GM11168 (cell line): Measurements from ENCODE around the gene EMX2.
"Not testable (repeated sequence)": the region's sequence is repeated elsewhere in the genome, so short reads cannot be mapped to it uniquely, and the experiment has no call there.

Experiments
- in situ Hi-C: fragments of 300-500 bp; cut with MboI; formaldehyde crosslinking; loops from one replicate; pipeline ENCODE4 v1.12.0; 2022; ENCODE audit warnings: low sequenced_read_pairs; ENCODE audit not compliant: unreplicated experiment

EMX2 gene

DNA sequence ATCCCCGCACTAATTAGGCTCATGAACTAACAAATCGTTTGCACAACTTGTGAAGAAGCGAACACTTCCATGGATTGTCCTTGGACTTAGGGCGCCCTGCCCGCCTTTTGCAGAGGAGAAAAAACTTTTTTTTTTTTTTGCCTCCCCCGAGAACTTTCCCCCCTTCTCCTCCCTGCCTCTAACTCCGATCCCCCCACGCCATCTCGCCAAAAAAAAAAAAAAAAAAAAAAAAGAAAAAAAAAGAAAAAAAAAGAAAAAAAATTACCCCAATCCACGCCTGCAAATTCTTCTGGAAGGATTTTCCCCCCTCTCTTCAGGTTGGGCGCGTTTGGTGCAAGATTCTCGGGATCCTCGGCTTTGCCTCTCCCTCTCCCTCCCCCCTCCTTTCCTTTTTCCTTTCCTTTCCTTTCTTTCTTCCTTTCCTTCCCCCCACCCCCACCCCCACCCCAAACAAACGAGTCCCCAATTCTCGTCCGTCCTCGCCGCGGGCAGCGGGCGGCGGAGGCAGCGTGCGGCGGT, at the start of gene EMX2:
EMX2 (plus strand) TSS at position 41 of the 519 bp plus-strand sequence. CDS start 522 bp downstream, outside the sequence.
- in situ Hi-C loops, result loop anchor here (25.0 kb wide), 1 partner anchor 695 kb away; no protein-coding TSS in a partner anchor

DNA sequence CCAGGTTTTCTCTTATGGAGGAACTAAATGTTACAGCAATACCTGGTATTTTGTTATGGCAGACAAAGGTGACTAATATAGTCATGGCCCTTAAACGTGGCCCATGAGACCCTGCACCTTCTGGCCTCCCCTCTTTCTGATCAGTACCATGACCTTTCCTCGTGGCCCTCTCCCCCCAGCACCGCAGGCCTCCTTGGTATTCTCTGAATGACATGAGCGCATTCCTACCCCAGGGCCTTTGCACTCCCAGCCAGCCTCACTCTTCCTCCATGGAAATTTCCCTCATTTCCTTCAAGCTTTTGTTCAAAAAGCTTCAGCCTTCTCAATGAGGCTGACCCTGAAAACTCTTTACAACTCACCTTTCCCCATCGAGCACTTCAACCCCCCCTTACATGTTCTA, 46.5 kb upstream of the EMX2 start:
- in situ Hi-C loops, result no loop called here

DNA sequence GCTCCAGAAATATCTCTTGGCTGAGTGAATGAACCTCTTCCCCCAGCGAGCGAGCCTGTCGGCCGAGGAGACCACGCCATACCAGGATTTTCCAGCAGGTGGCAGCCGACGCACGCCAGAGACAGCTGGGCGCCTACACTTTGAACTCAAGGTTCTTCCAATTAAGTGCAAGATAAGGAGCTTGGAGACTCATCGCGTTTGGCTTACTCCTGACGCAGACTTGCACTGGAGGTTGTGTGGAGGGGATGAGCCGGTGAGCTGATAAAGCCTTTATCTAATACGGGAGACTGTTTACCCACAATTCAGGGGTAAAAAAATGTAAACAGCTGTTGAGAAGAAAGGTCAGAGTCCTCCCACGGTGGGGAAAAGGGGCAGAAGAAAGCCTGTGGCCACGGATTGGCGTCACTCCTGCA, 45.9 kb upstream of the EMX2 start:
- in situ Hi-C loops, result no loop called here

DNA sequence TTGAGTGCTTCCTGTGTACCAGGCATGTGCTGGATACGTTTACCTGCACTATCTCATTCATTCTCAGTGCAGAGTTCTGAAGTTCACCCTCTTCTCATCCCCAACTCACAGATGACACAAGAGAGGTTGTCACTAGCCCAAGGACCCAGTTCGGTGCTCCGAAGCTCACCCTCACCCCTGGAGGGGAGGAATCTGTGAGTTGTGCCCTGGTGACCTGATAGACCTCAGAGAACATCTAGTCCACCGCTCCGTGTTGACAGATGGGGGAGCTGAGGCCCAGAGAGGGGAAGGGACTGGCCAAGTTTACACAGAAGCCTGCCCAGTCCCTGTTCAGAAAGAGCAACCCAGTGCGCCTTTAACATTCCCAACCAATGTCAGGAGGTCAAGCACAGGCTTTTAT, 44.8 kb upstream of the EMX2 start:
- in situ Hi-C loops, result no loop called here

DNA sequence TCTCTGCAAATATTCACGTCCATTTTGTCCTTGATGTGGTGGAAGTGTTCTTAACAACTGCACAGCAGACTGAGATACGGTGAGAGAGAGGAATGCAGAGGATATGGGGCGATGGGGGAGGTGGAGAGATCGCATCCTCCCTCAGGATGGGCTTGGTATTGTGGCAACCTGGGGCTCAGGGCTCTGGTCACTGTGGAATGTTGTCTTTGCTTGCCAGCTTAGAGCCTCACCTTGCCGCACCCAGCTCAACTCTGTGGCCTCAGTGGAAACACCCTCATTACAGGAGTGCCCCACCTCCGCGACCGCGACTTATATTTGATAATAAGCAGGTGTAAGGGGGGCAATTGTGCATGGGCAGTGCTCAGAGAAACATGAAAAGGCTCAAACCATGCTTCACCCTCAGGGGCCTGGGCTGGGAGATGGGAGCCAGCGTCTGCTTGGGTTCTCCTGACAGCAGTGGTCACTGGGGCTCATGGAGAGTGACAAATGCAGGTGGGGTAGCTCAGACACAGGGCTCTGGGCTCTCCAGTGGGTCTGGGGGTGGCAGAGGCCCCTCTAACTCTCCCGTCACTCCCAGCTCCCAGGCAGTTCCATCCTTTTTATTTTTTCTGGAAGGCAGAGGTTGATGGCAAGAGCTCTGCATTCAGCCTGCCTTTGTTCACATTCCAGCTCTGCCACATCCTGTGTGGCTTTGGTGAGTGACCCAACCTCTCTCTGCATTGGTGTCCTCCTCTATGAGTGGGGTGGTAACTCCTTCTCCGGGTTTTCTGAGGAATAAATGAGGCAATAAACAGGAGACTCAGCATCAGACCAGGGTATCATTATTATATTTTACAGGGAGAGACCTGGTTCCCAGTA, 43.1 kb upstream of the EMX2 start:
- in situ Hi-C loops, result no loop called here

DNA sequence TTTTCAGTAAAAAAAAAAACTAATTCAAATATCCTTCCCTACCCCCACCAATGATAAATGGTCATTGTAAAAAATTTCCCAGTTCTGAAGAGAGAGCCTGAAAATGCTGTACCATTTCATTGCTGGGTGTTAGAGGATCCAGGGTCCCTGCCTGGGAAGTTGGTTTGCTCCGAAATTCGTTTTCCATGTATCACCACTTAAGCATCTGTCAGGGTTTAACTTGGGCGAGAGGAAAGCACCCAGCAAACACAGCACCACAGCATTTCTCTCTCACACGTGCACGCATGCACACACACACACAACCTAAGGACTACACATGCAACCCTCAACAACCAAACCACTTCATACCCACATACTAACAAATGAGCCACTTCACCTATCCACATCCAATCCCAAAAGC, 42.1 kb upstream of the EMX2 start:
- in situ Hi-C loops, result no loop called here

DNA sequence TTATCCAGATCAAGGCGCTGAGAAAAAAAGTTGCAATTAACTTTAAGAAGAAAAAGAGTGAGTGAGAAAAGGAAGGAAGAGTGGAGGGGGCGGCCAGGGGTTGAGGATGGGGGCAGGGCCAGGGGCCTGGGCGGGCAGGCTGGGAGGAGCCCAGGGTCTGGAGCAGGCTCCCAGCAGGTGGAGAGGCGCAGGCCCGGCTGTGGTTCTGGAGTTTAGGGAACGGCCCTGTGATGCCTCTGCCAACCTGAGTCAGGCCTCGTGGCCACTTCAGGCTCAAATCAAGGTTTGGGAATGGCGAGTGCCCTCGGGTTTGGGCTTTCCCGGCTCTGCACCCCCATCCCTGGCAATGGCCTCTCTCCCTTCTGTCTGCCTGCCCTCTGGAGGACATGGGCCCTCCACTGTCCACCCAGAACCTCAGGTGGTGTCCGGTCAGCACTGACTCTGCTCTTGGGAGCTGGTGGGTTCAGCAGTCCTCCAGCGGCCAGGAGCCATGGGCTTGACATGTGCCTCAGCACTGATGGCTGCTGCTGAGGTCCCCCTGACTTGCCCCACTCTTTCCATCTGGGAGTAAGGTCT, 41.0 kb upstream of the EMX2 start:
- in situ Hi-C loops, result no loop called here

DNA sequence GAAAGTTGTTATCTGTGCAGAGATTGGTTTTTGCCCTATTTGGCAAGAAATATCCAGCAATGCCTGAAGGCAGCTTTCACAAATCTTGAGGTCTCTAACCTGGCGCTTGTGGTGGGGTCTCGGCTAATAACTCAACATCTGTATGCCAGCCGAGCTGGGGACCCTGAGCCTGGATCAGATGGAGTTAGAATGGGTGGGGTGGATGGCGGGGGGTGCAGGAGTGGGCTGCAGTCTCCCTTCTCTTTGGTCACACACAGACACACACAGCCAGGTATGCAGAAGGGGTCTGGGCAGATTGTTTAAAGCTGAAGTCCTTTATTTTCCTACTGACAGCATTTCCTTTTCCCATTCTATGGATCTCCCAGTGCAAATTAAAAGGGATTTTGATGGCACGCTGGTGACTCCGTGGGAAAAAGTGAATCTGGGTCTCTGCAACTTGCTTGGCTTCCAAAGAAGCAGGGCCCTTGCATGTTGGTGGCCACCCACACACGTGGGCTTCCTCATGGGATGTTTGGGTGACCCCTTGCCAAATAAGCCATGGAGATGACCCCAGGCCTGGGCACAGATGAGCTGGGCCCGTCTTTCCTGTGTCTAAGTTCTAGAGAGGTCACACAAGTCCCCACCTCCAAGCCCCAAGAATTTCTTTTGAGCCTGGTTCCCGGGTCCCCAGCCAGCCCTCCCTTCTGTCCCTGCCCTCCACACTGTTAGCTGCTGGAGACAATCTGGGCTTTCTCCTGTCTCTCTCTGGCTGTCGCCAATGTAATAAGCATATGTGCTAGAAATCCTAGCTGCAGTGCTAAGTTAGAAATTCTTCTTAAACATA, 39.9 kb upstream of the EMX2 start:
- in situ Hi-C loops, result no loop called here

DNA sequence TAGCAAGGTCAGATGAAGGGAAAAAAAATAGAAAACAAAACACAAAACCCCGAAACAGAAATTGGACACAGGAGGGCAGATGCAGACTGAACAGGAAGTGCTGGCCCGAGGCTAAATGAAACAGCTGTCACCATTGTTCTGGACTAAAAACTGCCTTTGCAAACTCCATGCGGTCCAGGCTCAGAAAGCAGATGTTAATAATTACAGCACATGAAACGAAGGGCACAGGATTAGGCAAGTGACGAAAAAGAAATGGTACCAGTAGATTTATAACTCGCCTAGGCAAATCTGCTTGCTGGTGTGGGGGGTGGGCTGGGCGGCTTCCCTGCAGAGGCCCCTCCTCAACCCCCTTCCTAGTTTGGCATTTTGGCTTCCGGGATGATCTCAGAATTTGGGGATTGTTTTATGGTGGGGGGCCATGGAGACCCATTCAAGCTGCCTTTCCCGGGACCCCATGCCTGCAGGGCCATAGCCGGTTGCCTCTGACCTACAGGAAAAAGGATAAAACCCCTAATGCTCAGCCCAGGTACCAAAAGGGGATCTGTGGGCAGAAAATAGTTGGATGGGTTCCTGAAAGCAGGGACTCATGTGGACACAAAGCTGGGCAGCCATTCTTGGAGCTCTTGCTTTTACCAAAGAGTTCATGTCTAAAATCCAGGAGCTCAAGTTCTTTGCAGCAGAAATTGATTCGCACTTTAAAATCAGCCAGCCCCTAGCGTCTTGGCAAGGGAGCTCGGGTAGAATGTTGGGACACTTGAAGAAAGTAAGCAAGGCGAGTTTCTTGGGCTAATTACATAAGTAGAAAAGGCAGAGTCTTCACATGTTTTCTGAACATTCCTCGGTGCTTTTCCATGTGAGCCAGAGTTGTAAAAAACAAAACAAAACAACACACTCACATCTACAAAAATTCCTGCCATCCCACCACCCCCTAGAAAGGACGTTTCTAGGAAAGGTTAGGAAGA, 39.0 kb upstream of the EMX2 start:
- in situ Hi-C loops, result no loop called here

DNA sequence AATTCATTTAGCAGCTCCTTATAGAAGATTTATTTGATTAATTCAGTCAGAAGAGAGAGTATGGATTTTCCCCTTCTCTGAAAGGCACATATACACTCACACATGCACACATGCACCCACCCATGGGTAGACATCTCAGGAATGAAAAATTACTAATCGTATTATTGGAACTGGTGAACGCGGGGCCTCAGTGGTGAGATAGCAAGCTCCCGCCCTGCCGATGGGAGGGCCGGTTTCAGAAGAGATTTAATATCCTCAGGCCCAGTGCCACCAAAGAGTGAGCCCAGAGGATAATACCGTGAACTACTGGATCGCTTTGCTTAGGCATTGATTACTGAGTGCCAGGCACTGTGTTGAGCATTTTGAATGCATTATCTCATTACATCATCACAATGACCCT, 38.0 kb upstream of the EMX2 start:
- in situ Hi-C loops, result no loop called here

DNA sequence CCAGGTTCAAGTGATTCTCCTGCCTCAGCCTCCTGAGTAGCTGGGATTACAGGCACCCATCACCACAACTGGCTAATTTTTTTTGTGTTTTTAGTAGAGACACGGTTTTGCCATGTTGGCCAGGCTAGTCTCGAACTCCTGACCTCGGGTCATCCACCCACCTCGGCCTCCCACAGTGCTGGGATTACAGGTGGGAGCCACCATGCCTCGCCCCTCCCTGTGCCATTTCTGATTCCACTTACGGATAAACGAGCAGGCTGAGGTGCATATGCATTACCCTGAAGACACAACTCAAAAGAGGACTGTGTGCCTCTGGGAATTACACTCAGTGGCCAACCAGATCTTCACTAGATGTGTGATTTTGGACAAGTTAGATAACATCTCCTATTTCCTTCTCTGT, 35.5 kb upstream of the EMX2 start:
- in situ Hi-C loops, result not testable (repeated sequence)

DNA sequence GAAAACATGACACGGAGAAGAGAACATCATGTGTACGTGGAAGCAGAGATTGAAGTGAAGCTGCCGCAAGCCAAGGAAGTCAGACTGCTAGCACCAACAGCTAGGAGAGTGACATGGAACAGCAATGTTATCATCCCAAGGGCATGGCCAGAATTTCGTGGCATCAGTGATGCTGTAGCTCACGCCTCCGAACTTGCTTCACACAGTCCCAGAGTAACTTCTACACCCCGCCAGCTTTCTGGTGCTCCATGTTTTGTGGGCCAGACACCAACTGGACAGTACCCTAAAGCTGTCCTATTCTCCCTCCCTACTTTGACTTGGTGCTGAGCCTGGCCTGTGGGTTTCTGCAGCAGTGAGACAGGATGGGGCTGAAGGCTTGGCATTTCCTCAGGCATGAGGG, 33.0 kb upstream of the EMX2 start:
- in situ Hi-C loops, result no loop called here

DNA sequence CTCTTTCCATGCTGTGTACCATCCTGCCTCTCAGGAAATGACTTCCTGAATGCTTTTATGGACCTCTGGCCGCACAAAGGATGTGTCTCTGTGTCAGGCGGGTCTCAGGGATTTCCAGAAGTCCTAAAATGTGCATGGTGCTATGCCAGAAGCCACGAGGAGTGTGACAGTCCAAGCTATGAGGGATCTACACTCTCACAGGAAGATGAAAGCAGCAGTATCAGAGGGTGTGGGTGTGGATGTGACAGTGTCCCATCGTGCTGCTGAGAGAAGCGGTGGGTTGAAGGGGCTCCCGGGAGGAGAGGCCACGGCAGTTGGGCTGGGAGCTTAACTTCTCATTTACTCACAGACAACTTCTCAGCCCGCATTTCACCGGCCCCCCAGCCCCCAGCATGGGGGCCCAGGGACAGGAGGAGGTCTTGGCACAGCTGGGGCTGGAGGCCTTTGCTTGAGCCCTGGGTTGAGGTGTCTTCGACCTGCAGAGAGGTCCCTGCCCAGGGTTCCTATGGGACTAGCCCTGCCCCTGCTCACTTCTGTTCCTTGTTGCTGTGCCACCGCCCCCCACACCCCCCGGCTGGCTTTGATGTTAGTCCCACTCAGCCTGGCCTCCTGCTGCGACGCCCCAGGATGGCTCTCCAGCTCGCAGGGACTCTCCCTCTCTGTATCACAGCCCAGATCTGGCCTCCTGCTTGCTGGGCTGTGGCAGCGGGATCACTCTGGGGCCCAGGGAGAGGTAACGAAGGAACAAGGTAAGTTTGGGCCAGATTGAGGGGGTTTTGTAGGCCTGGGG, 30.8 kb upstream of the EMX2 start:
- in situ Hi-C loops, result no loop called here

DNA sequence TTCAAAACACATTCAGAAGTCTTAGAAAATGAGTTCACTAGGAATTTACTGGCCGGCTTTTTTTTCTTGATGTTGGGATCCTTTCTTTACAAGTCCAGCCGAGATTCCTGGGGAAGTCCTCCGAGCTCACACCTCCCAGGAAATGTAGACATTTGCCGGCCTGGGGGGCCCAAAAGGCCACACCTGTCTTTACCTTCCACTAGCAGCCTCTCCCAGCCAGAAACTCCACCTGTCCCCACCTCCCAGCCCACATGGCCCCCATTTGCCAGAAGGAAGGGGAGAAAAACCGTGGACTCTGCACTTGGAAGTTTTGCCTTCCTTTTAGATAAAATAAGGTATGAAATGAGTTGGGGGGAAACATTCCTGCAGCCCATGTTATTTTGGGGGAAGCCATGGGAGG, 27.6 kb upstream of the EMX2 start:
- in situ Hi-C loops, result no loop called here

DNA sequence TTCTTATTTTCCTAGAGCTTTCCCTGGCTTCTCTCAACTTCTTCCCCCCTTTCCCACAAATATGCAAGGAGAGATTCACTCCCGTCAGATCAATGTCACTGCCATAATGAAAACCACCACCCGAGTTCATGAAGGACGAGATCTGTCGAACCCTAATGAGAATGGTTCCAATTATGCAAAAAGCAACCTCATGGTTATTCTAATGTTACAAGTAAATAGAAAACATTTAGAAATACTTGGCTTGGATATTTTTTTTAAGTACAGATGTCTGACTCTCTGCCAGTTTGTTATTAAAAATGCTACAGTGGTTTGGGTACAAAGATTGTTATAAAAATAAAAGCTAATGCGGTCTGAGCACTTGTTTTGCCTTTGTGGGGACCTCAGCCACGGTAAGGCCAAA, 25.9 kb upstream of the EMX2 start:
- in situ Hi-C loops, result no loop called here

DNA sequence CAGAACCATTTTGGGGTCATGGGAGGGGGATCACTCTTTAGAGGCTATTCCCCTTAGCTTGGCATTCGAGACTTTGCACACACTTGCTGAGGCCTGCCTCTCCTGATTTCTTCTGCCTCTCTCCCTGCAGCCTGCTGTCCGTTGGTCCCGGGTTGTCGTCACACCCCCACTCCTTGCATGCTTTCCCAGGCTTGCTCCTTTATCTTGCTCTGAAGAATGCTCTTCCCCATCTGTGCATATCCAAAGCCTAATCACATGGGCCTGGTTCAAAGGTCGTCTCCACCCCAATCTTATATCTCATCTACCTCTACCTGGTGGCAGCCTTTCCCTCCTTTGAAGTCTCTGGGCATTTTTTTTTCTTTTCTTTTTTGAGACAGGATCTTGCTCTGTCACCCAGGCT, 24.3 kb upstream of the EMX2 start:
- in situ Hi-C loops, result no loop called here

DNA sequence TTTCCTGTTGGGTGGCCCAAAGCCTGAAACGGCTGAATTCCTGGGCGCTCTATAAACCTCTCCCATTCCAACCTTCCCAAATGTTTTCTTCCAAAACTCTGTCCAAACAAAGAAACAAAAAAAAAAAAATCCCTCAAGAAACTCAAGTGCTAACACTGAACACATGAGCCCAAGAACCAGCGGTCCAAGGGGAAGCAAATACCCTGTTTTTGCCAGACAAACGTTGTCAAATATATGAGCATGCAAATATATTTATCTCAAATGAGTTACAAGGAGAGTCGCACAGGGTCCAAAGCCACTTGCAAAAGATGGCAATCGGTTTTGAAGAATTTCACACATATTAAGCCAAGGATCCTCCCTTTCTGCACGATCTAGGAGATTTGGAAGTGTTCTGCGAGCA, 23.3 kb upstream of the EMX2 start:
- in situ Hi-C loops, result no loop called here

DNA sequence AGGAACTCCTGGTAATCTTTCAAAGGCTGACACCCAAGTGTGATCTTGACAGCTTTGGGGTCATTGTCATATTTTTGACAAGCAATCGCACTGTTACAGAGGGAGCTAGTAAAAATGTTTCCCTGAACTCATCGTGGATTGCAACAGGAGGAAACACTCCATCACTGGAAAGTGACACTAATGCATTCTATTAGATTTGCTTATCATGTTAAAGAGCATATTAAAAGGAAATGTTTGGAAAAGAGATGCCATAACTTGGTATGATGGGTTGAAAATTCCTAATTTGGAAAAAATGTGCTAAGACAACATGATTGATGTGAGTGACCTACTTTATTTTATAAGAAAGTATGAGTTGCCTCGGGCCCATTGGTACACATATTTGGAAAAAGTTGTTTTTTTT, 22.7 kb upstream of the EMX2 start:
- in situ Hi-C loops, result no loop called here

DNA sequence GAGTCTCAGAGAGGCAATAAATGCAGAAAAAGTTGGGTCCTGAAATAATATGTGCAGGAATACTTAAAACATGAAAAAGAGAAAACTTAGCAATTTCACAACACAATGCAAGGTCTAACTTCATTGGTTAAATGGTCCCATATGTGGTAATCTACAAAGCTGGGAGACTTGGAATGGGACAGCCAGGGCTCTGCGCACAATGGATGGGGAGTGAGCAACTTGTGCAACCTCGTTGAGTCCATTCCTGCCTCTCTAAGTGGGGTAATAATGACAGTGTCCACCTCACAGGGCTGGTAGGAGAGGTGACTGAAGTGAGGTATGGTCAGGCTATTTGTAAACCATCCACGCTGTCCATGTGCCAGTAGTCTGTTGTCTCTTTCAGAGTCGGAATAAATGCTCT, 11.8 kb upstream of the EMX2 start:
- in situ Hi-C loops, result loop anchor here (25.0 kb wide), 1 partner anchor 707 kb away; no protein-coding TSS in a partner anchor
